ENCODE data around the gene ATP6V1D.

GRCh38 chr14:67377916-67378315 is 18.3 kb upstream of the ATP6V1D start:
- TF ChIP-seq CTCF (IDR thresholded peaks at IDR 0.05 in 8 of 11, conservative IDR thresholded peaks at IDR 0.05 in 3 of 11) = no peak
- TF ChIP-seq POLR2A (IDR thresholded peaks at IDR 0.05) = no peak
- no peak for TF ChIP-seq POLR2AphosphoS5 (IDR thresholded peaks at IDR 0.05)

Data from spleen (tissue), 7 donors.